Ecto neural progenitor cell (in vitro differentiated cells): ENCODE measurements around the gene RHOB.
"Not testable (repeated sequence)": the region's sequence is repeated elsewhere in the genome, so short reads cannot be mapped to it uniquely, and the experiment has no call there.

ENCODE experiments used
- DNase-seq: peaks from one replicate; pipeline ENCODE4 v3.0.0-alpha.2; 2018; ENCODE audit warnings: low spot score

Gene RHOB

DNA sequence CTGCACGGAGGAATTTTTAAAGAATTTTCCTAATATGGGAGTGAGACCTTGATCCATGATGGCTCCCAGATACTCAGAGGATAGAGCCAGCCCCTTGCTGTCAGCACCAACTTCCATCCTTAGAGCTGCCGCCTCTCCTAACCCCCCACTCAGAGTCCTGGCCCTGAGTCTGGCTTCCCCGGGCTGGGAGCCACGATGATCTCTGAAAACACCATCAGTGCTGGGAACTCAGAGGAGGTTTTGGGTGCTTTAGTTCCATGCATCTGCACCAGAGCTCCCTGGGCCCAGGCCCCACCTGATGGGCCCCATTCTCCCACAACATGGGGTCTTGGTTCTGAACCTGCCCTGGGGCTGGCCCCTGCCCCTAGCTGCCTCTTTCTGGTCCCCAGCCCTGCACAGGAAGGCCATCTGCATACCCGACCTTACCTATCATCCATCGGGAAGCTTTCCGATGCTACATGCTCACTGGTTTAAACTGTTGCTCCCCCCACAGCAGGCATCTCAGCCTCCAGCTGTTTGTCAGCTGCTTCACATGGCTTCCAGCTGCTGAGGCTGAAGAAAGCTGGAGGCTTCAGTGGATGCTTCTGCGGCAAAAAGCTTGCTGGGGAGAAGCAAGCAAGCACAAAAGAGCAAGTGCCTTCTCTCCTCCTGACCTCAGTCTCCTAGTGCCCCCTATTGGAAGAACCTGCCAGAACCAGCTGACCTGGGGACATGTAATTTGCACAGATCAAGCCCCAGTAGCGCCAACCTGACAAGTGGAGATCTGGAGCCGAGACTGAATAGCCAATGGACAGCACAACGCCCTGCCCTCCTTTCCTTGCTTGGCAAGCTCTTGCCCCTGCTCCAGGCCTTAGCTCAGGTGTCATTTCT lies 24.2 kb upstream of the RHOB start:
- peak; percentile 56 for DNase-seq

DNA sequence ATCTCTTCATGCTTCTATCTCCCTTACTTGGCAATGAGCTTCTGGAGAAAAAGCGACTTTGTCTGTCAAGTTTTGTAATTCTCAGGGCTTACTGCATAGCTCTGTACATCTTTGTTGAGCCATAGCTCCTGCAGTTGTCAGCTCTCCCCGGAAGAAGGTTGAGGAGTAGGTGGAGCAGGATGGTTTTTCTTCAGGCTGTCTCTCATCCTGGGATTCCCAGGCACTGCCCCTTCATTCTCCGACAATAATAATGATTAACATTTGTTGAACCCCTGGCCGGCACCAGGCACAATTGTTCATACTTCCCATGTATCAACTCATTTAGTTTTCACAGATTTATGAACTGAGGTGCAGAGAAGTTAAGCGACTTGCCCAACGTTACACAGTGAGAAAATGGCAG lies 23.5 kb upstream of the RHOB start:
- no peak for DNase-seq

DNA sequence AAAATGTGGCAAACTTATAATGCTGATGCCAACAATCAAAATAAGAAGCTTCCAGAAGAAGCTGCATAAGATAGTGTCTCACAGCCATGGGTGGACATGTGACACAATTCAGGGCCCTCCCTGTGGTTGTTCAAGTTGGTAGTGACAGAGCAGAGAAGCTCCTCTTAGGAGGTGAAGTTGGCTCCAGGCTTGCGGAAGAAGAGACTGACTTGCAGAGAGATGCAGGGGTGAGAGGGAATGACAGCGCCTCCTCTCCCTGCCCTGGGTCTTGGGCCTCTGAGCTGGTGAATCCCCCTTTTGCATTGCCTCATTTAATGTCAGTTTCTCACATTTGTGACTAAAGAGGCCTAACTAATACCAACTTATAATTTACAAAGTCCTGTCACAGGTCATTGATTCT lies 23.0 kb upstream of the RHOB start:
- no peak for DNase-seq

DNA sequence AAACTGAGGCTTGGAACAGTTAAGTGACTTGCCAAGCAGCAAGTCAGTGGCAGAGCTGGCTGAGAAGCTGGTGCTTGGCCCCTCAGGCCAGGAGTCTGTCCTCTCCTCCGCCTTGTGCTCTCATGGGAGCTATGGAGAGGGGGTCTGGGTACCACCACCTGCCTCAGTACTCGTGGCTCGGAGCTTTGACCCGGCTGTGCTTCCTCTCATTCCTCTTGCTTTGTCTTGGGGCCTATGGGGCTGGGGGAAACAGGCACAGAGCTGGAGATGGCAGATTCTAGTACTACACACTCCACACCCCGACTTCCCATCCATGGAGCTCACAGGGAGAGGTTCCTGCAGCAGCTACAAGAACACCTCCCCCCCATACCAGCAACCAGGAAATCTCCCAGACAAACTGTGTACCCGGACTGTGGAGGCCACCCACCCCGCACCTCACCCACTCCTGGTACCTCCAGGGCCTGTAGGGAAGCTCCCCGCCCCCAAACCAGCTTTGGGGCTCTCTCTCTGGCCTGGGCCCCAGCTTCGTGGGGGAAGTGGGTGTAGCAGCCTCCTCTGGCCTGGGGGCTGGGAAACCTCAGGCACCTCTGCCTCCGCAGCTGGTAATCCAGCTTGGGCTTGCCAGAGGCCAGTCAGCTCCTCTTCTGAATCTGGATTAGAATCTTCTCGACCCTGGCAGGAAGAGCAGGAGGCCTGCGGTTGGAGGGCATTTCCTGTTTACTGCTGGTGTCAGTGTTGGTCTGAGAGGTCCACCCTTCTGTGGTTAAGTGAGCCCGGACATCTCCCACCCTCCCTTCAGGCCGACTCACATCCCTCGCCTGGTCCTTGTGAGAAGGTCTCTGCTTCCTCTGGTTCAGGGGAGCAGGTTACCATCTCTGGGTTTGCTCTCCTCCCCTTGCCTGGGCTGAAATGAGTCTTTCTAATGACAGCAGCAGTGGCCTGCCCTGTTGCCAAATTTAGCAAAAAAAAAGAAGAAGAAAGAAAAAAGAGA lies 22.3 kb upstream of the RHOB start:
- DNase-seq = no peak

DNA sequence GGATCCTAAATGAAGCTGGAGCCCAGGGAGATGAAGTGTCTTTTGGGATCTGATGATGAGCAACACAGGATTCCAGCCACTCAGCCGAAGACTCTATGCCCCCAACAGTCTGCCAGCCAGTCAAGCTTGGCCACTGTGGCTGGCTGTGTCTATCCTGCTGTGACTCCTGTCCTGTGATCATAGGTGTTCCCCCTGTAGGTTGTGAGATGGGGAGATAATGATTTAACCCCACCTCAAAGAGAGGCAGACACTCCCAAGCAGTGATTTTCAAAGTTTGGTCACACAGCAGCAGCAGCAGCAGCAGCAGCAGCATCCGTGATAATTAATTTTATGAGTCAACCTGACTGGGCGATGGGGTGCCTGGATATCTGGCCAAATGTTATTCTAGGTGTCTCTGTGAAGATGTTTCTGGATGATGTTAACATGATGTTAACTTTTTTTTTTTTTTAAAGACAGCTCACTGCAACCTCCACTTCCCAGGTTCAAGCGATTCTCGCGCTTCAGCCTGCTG lies 21.4 kb upstream of the RHOB start:
- no peak for DNase-seq

DNA sequence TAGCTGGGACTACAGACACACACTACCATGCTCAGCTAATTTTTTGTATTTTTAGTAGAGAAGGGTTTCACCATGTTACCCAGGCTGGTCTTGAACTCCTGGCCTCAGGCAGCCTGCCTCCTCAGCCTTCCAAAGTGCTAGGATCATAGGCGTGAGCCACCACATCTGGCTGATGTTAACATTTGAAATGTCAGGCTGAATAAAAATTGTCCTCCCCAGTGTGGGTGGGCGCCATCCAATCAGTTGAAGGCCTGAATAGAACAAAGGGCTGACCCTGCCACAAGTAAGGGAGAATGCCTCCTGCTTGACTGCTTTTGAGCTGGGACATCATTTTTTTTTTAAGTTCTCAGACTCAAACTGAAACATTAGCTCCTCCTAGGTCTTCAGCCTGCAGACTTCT lies 21.0 kb upstream of the RHOB start:
- DNase-seq = no peak

DNA sequence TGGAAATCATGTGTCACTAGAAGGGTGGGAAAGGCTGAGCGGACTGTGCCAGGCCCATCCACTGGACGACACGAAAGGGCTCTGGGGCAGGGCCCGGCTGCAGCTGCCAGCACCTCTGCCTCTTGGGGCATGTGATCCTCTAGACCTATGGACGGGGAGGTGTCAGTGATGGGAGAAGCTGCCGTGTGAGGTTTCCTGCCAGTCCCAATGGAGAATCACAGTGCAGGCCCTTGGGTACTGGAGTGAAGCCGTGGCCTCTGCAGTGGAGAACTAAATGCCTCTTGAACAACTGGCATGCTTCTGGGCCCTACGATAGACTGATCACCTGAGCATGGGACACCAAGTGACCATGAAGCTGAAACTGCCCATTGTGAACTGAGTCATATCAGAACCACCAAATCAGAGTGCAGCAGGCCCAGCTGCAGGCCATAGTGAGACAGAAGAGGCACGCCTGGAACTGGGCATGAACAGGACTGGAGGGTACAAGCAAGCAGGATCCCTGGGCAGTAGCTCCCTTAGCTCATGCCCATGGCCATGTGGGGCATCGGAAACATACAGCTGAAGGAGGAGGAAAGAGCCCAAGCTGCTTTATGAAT lies 18.8 kb upstream of the RHOB start:
- DNase-seq = no peak

DNA sequence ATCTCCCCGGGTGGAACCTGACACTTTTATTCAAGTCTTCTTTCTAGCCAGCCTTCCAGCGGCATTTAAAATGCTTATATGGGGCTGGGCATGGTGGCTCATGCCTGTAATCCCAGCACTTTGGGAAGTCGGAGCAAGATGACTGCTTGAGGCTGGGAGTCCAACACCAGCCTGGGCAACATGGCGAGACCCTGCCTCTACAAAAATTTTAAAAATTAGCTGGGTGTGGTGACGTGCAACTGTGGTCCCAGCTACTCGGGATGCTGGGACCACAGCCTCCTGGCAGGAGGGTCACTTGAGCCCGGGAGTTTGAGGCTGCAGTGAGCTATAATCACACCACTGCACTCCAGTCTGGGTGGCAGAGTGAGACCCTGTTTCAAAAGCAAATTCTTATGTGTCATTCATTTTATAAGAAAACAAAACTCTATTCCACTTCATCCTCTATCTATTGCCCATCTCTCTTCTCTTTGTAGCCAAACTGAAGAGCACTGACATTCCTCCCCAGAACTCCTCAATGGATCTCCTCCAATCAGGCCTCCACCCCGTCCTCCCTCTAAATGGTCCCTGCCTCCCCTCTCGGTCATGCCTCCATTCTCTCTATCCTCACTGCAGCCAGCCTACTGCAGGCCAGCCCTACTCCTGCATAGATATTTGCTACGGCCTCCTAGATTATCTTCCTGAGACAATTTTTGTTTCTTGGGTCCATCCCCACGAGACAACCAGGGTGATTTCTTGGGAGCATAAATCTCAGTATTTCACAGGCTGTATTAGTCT lies 18.0 kb upstream of the RHOB start:
- DNase-seq = no peak

DNA sequence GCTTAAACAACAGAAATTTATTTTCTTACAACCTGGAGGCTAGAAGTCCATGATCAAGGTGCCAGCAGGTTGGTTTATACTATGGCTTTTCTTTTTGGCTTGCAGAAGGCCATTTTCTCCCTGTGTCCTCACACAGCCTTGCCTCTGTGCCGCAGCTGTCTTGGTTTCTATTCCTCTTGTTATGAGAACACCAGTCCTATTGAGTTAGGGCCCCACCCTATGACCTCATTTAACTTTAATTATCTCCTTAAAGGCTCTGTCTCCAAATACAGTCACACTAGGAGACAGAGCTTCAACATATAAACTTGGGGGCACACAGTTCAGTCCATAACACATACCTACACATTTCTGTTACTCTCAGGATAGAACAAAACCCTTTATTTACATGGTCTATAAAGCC lies 17.3 kb upstream of the RHOB start:
- DNase-seq = no peak

DNA sequence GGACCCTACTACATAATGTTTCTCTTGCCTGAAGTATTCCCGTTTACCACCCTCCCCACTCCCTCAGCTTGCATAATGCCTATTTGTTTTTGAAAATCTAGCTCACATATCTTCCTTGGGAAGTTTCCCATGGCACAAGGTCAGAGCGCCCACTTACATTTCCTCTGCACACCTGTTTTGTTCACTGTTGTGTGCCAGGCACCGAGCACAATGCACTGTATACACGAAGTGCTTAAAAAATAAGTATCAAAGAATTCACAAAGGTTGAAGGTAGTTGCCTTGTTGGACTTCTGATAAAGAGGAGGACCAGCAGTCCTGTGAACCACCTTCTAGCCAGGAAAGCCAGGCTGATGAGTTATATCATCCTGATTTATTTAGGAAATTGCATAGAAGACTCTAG lies 16.8 kb upstream of the RHOB start:
- no peak for DNase-seq

DNA sequence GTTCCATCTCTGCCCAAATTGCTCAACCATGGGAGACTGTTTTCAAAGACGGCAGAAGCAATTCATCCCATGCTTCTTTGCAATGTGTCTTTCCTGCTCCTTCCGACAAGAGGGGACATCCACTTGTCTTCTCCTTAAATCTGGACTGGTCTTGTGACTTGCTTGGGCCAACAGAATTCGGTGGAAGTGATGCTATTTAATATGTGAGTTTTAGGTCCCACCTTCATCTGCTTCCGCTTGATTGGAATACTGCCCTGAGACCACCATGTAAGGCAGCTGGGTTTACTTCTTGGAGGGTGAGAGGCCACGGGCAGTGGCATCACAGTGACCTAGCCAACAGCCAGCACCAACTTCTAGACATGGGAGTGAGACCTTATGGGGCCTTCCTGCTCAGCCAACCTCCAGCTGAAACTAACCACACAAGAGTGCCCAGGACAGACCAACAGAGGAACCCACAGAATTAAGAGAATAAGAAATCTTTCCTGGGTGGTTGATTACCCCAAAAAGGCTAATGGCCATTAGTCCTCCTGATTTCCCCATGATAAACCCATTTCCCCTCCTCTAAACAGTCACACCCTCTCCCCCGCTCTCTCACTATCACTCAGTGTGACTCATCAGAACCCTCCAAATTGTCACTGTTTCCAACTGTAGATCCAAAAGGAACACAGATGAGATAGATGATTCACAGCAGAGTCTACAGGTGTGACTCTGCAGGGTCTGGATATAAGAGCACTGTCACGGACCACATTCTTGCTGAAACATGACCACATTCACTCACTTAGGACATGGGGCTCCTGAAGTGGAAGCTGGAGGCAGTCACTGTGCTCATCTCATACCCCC lies 16.2 kb upstream of the RHOB start:
- DNase-seq = no peak

DNA sequence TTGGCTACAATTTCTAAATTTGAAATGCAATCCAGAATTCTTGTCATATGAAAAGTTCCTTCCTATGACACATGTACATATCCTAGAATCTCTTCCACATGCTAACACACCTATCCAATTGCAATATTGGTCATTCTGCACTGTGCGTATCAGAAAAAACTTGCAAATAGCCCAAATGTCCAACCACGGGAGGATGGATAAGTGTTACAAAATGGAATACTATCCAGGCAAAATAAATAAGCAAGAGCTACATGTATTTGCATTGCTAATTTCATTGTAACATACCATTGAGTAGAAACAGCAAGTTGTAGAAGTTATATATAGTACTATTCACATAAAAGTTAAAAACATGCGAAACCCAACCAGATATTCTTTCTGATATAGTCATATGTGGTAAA lies 15.6 kb upstream of the RHOB start:
- DNase-seq = no peak

DNA sequence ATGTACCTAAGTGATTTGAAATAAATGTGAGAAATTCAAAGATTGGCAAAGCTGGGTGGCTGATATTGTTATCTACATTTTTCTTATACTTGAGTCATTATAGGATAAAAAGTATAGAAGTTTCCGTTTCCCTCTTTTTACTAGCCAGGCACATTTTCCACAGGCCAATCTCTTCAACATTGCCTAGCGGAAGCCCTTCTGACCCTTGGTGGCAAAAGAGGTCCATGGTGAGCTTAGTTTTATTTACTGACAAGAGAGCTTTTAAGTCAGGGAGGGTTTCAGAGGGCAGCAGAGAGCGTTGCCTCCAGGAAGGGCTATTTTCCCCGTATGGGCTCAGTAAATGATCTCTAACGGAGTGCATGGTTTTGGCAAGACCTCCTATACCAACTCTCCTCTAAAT lies 15.1 kb upstream of the RHOB start:
- DNase-seq = peak; percentile 23

DNA sequence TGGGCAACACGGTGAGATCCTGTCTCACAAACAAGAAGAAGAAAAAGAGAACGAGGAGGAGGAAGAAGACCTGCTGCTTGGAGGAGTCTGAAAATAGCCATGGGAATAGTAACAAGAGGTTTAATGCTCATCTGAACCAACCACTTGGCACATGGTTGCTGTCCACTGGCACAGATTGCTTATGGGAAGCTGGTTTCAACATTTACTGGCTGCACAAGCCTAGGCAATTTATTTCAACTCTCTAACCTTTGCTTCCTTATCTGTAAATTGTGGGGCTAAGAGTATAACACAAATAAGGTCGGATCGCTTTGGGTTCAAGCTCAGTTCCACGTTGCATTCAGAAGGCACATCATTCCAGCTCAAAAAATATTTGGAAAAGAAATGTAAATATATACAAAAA lies 14.2 kb upstream of the RHOB start:
- DNase-seq = no peak

DNA sequence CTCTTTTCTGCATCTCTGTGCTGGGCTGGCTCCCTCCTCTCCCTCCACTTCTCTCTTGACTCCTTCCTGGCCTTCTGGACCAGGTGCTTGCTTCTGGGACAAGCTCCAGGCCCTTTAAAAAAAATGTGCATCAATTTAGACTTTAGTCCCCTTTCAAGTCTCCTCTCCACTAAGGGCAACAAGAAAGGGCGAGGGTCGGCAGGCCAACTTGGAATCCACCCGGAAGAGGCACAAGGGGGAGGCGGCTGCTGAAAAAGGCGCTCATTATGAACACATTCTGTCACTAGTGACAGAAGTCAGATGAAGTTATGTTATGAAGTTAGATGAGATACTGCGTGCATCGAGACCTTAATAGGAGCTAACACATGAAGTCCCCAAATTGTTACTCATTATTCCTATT lies 13.6 kb upstream of the RHOB start:
- no peak for DNase-seq

DNA sequence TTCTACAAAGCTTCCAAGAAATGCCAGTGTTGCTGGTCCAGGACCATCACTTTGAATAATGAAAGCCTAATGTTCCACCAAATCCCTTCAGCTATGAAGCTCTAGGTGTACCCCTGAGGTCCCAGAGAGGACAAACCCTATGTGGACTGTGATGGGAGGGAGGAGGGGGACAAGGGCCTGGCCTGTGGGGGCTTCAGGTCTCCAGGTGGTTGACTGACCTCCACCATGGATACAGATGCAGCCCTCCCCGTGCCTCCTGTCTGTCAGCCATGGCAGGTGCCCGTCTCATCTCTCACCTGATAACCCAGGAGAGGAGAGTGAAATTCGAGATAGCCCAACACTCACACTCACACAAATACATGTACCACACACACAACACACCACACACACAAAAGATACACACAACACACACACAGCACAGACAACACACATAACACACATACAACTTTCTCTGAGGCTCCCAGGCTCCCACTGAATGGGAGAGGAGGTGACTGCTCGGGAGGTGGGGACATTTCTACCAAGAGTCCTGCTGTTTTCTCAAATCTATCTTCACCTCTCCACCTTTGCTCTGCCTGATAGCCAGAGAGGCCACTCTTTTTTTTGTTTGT lies 12.8 kb upstream of the RHOB start:
- no peak for DNase-seq

DNA sequence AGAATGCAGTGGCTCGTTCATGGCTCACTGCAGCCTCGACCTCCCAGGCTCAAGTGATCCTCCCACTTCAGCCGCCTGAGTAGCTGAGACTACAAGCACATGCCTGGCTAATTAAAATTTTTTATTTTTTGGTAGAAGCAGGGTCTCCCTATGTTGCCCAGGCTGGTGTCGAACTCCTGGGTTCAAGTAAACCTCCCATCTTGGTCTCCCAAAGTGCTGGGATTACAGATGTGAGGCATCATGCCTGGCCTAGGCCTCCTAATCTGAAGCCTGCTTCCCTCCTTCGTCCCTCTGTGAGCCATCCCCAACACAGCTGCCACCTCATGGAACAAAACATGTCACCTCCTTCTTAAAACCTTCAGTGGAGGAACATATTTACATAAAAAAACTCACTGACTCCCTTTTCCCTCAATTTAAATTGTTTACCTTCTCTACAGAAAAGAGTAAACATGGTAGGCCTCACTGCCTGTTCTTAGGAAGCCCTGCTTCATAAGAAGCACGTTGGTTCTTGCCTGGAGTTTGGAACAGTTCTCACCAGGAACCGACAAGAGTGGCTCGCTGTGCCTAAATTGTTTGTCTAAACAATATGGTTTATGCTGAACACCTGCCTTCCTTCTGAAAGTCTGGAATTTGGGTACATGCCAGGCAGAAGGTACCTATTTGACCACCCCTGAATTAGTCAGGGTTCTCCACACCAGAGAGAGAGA lies 12.1 kb upstream of the RHOB start:
- DNase-seq = no peak

DNA sequence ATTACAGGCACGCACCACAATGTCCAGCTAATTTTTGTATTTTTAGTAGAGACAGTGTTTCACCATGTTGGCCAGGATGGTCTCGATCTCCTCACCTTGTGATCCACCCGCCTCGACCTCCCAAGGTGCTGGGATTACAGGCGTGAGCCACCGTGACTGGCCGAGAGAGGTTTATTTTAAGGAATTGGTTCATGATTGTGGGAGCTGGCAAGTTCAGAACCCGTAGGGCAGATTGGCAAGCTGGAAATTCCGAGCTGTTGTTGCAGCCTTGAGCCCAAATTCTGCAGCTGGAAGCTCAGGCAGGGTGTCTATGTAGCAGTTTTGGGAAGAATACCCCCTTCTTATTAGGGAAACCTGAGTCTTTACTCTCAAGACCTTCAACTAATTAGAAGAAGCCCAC lies 11.4 kb upstream of the RHOB start:
- DNase-seq = not testable (repeated sequence)

DNA sequence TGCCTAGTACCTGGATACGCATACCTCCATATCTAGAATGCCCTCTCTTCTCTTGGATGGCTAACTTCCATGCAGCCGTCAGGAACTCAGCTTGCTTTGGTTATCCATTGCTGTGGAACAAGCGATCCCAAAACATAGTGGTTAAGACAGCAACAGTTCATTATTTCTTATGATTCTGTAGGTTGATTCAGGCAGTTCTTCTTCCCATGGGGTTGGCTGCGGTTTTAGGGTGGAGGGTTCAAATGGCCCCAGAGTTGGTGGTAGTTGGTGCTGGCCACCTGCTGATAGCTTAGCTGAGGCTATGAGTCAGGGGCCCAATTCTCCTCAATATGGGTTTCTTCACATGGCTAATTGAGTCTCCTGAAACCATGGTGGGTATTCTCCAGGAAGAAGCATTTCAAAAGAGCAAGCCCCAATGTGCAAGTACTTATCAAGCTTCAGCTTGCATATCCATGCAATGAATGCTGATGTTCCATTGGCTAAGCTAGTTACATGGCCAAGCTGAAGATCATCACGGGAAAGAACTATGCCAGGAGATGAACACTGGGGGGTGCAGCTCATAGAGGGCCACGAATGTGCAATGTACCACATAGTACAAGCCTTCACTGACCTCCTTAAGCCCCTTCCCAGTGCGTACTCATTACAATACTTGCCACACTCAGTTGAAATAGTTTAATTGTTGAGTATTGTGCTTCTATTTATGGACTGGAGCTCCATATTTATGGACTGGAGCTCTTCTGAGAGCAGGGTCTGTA lies 10.0 kb upstream of the RHOB start:
- DNase-seq = no peak
